ENCODE measurements around the gene HOXD1. TPM values are rescaled to one million over a fixed set of nuclear protein-coding genes. Genes with fewer than 3 reads are reported as not detected.

The HOXD1 gene
- total RNA-seq, 4 donors from 2014 or later, result 0.13 to 0.54 (median 0.32) TPM; not detected in 1

DNA sequence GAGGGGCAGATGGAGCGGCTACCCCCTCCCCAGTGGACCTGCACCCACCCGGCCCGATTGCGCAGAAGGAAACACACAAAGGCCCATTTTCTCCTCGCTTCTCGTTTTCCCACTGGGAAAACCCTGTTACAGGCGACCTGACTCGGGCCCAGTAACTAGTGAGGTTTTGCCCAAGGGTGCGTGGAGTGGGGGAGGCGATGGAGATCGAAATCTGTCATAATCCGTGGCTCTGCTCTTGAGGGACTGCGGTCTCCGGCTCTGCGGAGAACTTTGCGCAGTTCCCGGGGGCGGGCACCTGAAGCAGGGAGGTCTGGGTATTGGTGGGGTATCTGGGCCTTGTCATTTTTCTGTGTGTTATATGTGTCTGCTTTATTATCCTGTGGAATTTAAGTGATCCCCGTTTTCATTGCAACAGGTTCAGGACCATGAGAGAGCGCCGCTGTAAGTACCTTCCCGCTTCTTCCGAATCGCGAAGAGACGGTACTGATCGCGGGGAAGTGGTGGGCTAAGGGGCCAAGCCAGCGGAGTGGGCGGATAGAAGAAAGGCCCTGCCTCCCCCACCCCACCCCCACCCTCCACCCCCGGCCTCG is 41.2 kb upstream of the HOXD1 start:
- no peaks in the 10 kb centered on the region for H3K9me3 ChIP-seq
- peaks cover 95% of the 10 kb centered on the region for H3K27me3 ChIP-seq
- TF ChIP-seq POLR2AphosphoS5 (IDR thresholded peaks at IDR 0.05), result no peak
- TF ChIP-seq, protein P1, sequence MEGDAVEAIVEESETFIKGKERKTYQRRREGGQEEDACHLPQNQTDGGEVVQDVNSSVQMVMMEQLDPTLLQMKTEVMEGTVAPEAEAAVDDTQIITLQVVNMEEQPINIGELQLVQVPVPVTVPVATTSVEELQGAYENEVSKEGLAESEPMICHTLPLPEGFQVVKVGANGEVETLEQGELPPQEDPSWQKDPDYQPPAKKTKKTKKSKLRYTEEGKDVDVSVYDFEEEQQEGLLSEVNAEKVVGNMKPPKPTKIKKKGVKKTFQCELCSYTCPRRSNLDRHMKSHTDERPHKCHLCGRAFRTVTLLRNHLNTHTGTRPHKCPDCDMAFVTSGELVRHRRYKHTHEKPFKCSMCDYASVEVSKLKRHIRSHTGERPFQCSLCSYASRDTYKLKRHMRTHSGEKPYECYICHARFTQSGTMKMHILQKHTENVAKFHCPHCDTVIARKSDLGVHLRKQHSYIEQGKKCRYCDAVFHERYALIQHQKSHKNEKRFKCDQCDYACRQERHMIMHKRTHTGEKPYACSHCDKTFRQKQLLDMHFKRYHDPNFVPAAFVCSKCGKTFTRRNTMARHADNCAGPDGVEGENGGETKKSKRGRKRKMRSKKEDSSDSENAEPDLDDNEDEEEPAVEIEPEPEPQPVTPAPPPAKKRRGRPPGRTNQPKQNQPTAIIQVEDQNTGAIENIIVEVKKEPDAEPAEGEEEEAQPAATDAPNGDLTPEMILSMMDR (IDR thresholded peaks at IDR 0.05), result no peak
- TF ChIP-seq EP300 (IDR thresholded peaks at IDR 0.05), result no peak
- no peak for TF ChIP-seq POLR2A (IDR thresholded peaks at IDR 0.05)
- H3K4me1 ChIP-seq, result peaks cover 0 to 13% (median 0%) of the 10 kb centered on the region in 3 donors
- ATAC-seq, result no peak
- H3K4me3 ChIP-seq, result no peak overlapping the region
- no peak overlapping the region for H3K27ac ChIP-seq
- H3K36me3 ChIP-seq, result no peaks in the 10 kb centered on the region
- 26 to 33% methylated on average over 9 to 12 of the region's 32 CpGs for WGBS, 2 donors (ENCODE audit: low coverage in 1 of 2)

DNA sequence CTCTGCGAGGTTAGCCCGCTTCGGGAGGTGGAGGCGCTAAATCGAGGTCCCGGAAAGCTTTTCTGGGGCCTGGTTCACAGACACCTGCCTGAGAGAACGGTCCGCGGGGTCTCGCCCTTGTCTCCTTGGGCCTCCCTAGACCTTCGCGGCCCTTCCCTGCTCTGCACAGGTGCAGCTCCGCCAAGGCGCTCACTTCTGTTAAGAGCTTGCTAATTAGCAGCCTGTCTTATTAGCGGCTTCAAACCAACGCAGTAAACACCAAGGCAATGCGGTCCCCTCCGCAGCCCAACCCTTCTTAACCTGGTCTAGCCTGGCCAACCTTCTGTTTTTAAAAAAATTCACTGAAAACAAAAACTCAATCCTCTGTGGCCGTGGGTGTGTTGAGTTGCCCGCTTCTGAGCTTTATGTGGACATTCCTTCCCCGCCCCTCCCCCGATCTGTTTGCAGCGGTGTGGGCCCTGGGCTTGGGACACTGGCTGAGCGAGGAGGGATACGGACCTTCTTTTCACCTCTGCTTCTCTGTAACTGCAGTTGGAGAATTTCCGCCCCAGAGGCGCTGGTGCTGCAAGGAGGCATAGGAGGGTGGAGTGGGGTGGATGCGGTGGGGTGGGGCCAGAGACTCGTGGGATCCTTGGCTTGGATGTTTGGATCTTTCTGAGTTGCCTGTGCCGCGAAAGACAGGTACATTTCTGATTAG is 40.5 kb upstream of the HOXD1 start:
- Histone ChIP-seq H3K27me3 (peaks cover 95% of the 10 kb centered on the region), H3K27ac (no peak overlapping the region), H3K4me3 (no peak overlapping the region), H3K9me3 (no peaks in the 10 kb centered on the region), H3K4me1 (peaks cover 0 to 17% (median 0%) of the 10 kb centered on the region in 3 donors), H3K36me3 (no peaks in the 10 kb centered on the region)
- no peak for ATAC-seq
- WGBS, 2 donors (ENCODE audit: low coverage in 1 of 2), result 10 to 43% methylated on average over 2 to 5 of the region's 31 CpGs
- TF ChIP-seq, protein P1 (IDR thresholded peaks at IDR 0.05), result no peak
- TF ChIP-seq POLR2A (IDR thresholded peaks at IDR 0.05) (no peak), POLR2AphosphoS5 (IDR thresholded peaks at IDR 0.05) (no peak), EP300 (IDR thresholded peaks at IDR 0.05) (no peak)

DNA sequence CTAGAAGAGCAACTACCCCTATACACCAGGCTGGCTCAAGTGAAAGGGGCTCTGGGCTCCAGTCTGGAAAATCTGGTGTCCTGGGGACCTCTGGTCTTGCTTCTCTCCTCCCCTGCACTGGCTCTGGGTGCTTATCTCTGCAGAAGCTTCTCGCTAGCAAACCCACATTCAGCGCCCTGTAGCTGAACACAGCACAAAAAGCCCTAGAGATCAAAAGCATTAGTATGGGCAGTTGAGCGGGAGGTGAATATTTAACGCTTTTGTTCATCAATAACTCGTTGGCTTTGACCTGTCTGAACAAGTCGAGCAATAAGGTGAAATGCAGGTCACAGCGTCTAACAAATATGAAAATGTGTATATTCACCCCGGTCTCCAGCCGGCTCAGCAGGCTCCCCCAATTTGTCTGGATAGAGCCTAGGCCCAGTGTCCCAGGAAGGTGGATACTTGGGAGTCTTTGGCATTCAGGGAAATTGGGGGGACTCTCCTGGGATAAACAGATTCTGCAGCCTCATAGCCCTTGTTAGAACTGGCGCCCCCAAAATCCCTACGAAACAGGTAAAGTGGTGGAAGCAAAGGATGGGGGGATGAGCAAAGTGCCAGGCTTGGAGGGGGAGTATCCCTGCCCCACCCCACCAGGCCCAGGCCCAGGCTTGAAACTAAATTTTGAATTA is 39.6 kb upstream of the HOXD1 start:
- TF ChIP-seq EP300 (IDR thresholded peaks at IDR 0.05), result no peak
- TF ChIP-seq, protein P1 (IDR thresholded peaks at IDR 0.05), result no peak
- TF ChIP-seq POLR2AphosphoS5 (IDR thresholded peaks at IDR 0.05), result no peak
- no peak for TF ChIP-seq POLR2A (IDR thresholded peaks at IDR 0.05)
- 43 to 71% methylated on average over 1 to 7 of the region's 11 CpGs for WGBS, 2 donors (ENCODE audit: low coverage in 1 of 2)
- ATAC-seq, result no peak
- Histone ChIP-seq H3K9me3 (no peaks in the 10 kb centered on the region), H3K27me3 (peaks cover 95% of the 10 kb centered on the region), H3K27ac (no peak overlapping the region), H3K4me1 (peaks cover 0 to 17% (median 0%) of the 10 kb centered on the region in 3 donors), H3K4me3 (no peak overlapping the region), H3K36me3 (no peaks in the 10 kb centered on the region)

DNA sequence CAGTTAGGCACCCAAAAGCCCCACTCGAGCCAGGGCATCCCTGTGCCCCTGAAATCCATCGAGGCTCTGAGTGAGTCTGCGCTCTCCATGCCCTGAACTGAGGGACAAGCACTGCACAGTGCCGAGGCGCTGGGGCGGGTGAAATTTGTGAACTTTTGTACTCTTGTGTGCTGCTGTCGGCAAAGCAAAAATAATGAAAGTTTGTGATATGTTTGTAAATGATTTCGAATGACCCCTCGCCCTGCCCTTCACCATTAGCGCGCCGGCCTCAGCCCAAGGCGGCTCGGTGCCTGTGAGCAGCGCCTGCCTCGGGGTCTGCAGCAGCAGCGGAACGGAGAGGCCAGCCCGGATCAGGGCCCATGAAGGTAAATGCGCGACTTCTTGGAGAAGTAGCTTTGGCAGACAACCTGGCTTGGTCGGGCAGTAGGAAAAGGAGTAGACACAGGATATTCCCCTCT is 39.0 kb upstream of the HOXD1 start:
- Histone ChIP-seq H3K4me3 (no peak overlapping the region), H3K27me3 (peaks cover 100% of the 10 kb centered on the region), H3K27ac (no peak overlapping the region), H3K9me3 (no peaks in the 10 kb centered on the region), H3K36me3 (no peaks in the 10 kb centered on the region), H3K4me1 (peaks cover 0 to 17% (median 0%) of the 10 kb centered on the region in 3 donors)
- no peak for TF ChIP-seq EP300 (IDR thresholded peaks at IDR 0.05)
- TF ChIP-seq, protein P1 (IDR thresholded peaks at IDR 0.05), result no peak
- TF ChIP-seq POLR2AphosphoS5 (IDR thresholded peaks at IDR 0.05), result no peak
- no peak for TF ChIP-seq POLR2A (IDR thresholded peaks at IDR 0.05)
- ATAC-seq, result no peak
- WGBS, 2 donors (ENCODE audit: low coverage in 1 of 2), result 8 to 27% methylated on average over 3 to 20 of the region's 22 CpGs
